Body of pancreas (tissue), 4 donors: ENCODE results near the gene PCDHB13.

Source experiments
- CTCF ChIP-seq, 7 experiments: fragments of 450-650 bp in 4 of 7; fragments of 200-600 bp in 3 of 7; sonication (generic) in 3 of 7; IDR thresholded peaks; one replicate each; pipeline ENCODE4 v1.5.1; 2016 to 2019; ENCODE audit warnings: antibody characterized with exemption in 7 of 7
- POLR2A ChIP-seq, 3 donors: fragments of 450-650 bp; IDR thresholded peaks; one replicate each; pipeline ENCODE4 v1.6.1; 2016; ENCODE audit warnings: antibody characterized with exemption in 3 of 3, mild to moderate bottlenecking in 2 of 3

- TF ChIP-seq CTCF (IDR thresholded peaks at IDR 0.05) = no peak
- TF ChIP-seq POLR2A (IDR thresholded peaks at IDR 0.05) = no peak
Observed at GRCh38 chr5:141236516-141237313, 23.0 kb downstream of the PCDHB13 start.
